IPS-11a (cell line): ENCODE results near the gene LRP1B.

Experiments
- H3K4me3 ChIP-seq: one replicate; pipeline ENCODE4 v1.5.1; 2013; ENCODE audit warnings: low read depth, low read length, control low read depth

Gene LRP1B

GRCh38 chr2:142042536-142043199 is 88.1 kb downstream of the LRP1B start:
- no peak overlapping the region for H3K4me3 ChIP-seq

- H3K4me3 ChIP-seq, result no peak overlapping the region
These were observed 88.8 kb downstream of the LRP1B start for GRCh38 chr2:142041996-142042395.

GRCh38 chr2:142041105-142041504 is 89.7 kb downstream of the LRP1B start:
- H3K4me3 ChIP-seq, result no peak overlapping the region

GRCh38 chr2:142040556-142040955 is 90.3 kb downstream of the LRP1B start:
- no peak overlapping the region for H3K4me3 ChIP-seq

- H3K4me3 ChIP-seq, result no peak overlapping the region
These were observed 92.0 kb downstream of the LRP1B start for GRCh38 chr2:142038826-142039225.

- no peak overlapping the region for H3K4me3 ChIP-seq
These were observed 93.1 kb downstream of the LRP1B start for GRCh38 chr2:142037744-142038143.

GRCh38 chr2:142037066-142037465 is 93.8 kb downstream of the LRP1B start:
- H3K4me3 ChIP-seq, result no peak overlapping the region

GRCh38 chr2:142033393-142033792 is 97.4 kb downstream of the LRP1B start:
- no peak overlapping the region for H3K4me3 ChIP-seq

GRCh38 chr2:142031656-142032055 is 99.2 kb downstream of the LRP1B start:
- H3K4me3 ChIP-seq, result no peak overlapping the region

GRCh38 chr2:142030735-142031134 is 100.1 kb downstream of the LRP1B start:
- H3K4me3 ChIP-seq, result no peak overlapping the region

- H3K4me3 ChIP-seq, result no peak overlapping the region
These were observed 100.8 kb downstream of the LRP1B start for GRCh38 chr2:142029974-142030373.

GRCh38 chr2:142025394-142025793 is 105.4 kb downstream of the LRP1B start:
- no peak overlapping the region for H3K4me3 ChIP-seq

- no peak overlapping the region for H3K4me3 ChIP-seq
These were observed 110.4 kb downstream of the LRP1B start for GRCh38 chr2:142020368-142020767.

- H3K4me3 ChIP-seq, result no peak overlapping the region
These were observed 116.3 kb downstream of the LRP1B start for GRCh38 chr2:142014536-142014935.

- no peak overlapping the region for H3K4me3 ChIP-seq
These were observed 118.0 kb downstream of the LRP1B start for GRCh38 chr2:142012797-142013196.

GRCh38 chr2:142010477-142011270 is 120.1 kb downstream of the LRP1B start:
- no peak overlapping the region for H3K4me3 ChIP-seq

- H3K4me3 ChIP-seq, result no peak overlapping the region
These were observed 122.6 kb downstream of the LRP1B start for GRCh38 chr2:142008135-142008744.

GRCh38 chr2:141994066-141994465 is 136.8 kb downstream of the LRP1B start:
- no peak overlapping the region for H3K4me3 ChIP-seq

GRCh38 chr2:141992695-141993094 is 138.1 kb downstream of the LRP1B start:
- no peak overlapping the region for H3K4me3 ChIP-seq

- no peak overlapping the region for H3K4me3 ChIP-seq
These were observed 162.4 kb downstream of the LRP1B start for GRCh38 chr2:141968433-141968832.

GRCh38 chr2:141967980-141968379 is 162.8 kb downstream of the LRP1B start:
- H3K4me3 ChIP-seq, result no peak overlapping the region

GRCh38 chr2:141967503-141967902 is 163.3 kb downstream of the LRP1B start:
- H3K4me3 ChIP-seq, result no peak overlapping the region
